ENCODE measurements around the gene BTAF1.
A peak's percentile ranks its signal among the peaks of the same experiment; 100 is the strongest.

BTAF1 gene

GRCh38 chr10:91908337-91909116 lies 15.0 kb upstream of the BTAF1 start:
- peak; percentile 84 for DNase-seq

- DNase-seq: peak; percentile 80
Measured at GRCh38 chr10:91909117-91909677, 14.4 kb upstream of the BTAF1 start, which contains the start of gene FGFBP3. TSS of gene FGFBP3 (minus strand) at chr10:91909486. CDS start at chr10:91908969, 517 bp downstream.

GRCh38 chr10:91910467-91910866 lies 13.1 kb upstream of the BTAF1 start:
- DNase-seq: no peak

DNA sequence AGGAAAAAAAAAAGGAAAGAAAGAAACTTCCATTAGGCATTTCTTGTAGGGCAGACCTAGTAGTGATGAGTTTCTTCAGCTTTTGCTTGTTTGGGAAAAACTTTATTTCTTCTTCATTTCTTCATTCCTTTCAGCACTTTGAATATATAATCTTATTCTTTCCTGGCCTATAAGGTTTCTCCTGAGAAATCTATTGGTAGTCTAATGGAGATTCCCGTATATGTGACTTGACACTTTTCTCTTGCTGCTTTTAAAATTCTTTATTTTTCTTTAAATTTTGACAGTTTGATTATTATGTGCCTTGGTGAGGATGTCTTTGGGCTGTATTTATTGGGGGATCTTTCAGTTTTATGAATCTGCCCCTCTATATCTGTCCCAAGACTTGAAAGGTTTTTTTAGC lies 3.9 kb upstream of the BTAF1 start:
- no peak for DNase-seq

DNA sequence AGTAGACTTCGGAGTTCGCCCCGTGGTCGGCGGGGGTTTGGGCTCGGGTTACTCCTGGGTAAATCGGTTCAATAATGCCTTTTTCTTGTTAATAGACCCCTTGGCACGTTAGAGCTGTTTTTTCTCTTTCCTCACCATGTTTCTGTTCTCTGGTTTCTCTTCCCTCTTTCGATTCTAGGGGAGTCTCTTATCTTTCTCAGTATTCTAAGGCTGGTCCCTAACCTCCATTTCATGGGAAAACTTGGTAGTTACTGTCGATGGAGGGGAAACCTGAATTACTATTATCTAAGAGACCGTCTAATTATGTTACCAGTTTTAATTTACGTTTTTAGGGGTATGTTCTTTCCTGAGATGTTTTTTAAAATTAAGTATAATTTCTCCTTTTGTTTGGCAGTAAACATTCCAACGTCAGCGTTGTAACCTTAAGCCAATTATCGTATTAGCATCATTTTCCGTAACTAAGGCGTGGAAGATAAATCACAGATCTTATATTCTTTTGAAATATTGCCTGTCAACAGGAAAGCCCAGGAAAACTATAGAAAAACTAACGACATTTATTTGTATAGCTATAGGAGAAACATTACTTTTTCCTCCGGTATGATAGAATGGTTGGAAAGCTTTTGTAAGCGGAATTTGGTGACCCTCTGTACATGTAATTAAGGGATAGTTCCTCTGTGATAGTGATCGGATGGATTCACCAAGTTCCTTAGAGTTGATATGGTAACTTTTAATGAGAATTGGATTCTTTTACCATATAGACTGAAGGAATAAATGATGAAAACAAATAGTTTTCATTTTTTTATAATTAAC lies 847 bp downstream of the BTAF1 start:
- peak; percentile 44 for DNase-seq

DNA sequence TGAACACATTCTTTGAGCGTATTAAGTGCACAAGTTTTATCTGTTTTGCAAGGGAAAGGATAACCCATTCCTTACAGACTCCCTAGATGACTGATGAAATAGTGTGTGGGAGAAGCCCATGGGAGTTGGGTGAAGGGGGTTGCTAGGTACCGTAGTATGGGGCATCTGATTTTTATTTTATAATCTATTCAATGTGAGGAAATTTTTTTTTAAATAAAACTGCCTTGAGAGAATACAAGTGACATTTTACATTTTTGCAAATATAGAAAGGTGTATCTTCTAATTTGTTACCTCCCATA lies 1.4 kb downstream of the BTAF1 start:
- no peak for DNase-seq

DNA sequence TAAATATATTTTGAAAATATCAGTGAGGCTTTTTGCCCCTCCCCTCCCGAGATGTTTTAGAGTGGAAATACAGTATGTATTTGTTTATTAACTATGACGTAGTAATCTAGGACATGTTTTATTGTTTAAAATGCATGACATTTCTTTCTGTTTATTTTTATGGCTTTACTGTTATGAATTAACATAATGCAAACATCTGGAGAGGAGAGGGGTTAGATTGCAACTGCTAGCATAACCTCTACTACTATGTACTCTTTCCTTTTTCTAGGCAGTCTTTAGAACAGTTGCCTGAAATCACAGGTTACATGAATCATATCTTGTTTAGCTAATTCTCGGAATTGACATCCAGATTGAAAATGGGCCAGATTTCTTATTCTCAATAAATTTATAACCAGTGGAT lies 7.4 kb downstream of the BTAF1 start:
- no peak for DNase-seq

GRCh38 chr10:91931526-91932190 lies 8.1 kb downstream of the BTAF1 start:
- DNase-seq: no peak

DNA sequence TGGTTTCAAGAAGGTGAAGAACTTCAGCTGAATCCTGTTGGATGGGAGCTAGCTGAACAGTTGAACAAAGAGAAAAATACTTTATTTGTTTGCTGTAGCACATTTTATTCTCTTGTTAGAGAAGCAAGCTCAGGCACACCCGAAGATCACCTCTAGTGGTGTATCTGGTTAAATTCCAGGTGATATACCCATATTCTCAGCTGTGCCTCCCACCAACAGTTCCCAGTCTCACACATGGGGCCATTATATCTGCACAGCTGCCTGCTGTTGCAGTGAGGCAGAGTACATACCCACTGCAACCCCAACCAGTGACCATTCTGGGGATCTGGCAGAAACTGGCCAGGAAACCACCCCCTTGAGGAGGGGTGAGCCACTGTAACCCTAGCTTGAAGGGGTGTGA lies 9.2 kb downstream of the BTAF1 start:
- DNase-seq: no peak

DNA sequence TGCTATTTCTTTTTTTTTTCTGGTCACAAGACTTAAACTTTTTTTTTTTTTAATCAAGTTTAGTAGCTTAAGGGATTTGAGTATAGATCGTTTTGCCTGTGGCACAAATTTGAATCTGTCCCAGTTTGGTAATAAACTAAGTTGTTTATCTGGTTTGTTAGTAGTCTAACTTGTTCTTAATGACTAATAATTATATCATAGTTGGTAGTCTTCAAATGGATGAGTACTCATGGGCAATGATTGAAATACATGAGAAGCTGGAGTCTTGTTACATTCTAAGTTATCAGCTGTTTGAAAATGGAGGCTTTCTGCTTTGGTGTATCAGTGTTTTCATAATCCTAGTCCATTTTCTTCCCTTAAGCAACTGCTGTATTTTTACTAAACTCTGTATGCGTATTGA lies 12.3 kb downstream of the BTAF1 start:
- DNase-seq: no peak

GRCh38 chr10:91939653-91940052 lies 16.1 kb downstream of the BTAF1 start:
- DNase-seq: no peak

GRCh38 chr10:91941426-91941825 lies 17.9 kb downstream of the BTAF1 start:
- no peak for DNase-seq

DNA sequence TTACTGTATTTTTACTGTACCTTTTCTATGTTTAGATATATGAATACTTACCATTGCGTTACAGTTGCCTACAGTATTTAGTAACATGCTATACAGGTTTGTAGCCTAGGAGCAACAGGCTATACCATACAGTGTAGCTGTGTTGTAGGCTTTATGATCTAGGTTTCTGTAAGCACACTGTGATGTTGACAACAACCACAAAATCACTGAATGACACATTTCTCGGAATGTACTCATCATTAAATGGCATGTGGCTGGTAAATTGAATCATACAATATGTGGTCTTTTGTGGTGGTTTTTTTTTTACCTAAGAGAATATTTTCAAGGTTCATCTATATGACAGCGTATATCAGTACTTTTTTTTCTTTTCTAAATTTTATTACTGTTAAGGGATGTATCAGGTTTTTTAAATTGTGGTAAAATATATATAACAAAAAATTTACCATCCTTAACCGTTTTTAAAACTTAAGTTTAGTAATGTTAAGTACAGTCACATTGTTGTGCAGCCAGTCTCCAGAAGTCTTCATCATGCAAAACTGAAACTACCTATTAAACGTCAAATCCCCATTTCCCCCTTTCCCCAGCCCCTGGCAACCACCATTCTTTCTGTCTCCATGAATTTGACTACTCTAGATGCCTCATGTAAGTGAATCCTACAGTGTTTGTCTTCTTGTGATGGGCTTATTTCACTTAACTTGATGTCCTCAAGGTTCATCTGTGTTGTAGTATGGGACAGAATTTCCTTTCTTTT lies 21.5 kb downstream of the BTAF1 start:
- no peak for DNase-seq

DNA sequence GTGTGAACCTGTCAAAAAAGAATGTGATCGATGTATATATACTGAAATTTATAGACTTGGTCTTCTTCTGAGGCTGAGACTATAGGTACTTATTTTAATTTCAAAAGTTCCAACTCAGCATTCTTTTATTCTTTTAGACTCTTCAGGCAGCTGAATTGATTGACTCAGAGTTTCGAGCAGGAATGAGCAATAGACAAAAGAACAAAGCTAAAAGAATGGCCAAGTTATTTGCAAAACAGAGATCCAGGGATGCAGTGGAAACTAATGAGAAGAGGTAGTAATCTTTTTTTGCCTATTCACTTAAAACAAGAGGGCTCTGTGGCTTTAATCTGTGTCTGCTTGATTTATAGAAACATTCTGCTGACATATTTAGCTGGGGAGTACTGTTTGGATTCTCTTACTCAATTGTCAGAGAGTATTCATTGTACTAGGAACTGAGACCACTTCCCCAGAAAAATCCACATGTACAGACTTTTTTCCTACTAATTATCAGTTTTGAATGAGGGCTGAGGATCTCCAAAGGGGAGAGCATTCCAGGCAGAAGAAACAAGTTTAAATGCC lies 30.1 kb downstream of the BTAF1 start:
- DNase-seq: no peak

DNA sequence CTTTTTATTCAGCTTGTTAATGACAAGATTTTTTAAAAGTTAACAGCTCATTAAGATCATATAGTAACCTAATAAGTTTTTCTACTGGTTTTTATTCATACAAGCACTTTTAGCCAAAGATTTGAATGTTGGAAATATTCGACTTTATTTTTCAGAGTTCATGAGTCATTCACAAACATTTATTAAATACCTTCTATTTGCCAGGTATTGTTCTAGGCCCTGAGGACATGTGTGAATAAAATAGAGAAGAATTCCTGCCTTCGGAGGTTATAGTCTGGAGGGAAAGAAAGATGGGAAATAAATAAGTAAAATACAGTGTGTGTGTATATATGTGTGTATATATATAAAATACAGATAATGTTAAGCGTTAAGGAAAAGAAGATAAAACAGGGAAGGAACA lies 31.5 kb downstream of the BTAF1 start:
- no peak for DNase-seq

DNA sequence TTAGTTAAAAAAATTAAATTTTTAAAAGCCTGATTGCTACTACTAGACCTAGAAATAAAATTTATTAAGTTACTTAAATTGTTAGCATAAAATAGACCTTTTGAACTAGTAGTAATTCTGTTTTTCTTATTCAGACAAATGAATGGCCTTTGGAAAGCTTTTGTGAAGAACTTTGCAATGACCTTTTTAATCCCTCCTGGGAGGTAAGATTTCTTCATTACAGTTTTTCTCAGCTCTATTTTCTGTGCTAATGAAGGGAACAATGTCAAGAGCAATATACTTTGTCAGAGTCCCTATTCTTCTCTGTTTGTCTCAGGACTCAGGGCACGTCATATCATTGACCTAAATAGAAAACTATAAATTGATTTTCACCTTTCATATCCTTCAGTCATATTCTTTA lies 33.5 kb downstream of the BTAF1 start:
- no peak for DNase-seq

DNA sequence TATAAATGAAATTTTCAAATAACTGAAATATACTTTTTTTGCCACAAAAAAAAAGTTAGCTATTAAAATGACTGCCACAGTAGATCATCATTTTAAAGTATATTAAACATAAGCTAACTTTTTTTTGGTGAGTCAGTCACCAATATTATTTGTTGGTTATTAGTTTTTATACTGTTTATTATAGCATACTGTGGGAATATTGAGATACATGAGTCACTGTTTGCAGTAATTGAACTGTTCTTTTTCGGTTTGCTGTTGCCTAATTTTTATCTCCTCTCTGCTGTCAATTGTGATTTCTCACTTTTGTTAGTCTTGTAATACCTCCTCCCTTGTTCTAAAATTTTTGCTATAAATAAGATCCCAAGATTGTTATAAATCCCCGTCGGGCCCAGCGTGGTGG lies 45.7 kb downstream of the BTAF1 start:
- DNase-seq: no peak

DNA sequence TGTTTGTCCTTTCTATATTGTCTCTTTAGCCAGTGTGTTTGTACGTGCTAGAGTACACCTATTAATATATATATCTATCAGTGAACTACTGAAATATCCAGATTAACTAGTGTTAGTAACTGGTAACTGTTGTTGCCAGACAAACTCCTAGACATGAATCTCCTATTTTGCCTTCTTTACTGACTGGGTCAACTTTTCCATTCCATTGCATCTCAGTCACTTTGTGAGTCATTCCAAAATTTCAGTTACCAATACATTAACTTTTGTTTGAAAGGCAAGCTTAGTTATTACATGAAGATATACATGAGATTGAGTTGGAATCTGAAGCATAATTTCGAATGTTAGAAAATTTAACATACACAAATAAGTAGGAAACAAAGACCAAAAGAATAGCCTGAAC lies 51.4 kb downstream of the BTAF1 start:
- DNase-seq: no peak

DNA sequence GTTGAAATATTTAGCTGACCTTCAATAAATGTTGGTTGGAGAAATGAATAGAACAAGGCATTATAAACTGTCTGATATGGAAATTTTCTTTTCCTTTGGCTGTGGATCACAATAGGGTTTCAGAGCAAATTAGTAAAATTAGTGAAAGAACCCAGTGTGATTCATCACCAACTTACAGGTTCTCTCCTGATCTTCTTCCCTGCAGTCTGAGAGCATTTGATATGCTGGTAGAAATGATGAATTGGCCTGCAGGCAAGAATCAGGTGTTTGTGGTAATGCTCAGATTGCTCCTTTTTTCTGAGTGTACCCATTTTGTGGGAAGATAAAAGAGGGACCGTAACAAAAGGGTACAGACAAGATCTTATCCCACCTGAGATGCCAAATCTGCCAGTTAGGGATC lies 51.9 kb downstream of the BTAF1 start:
- no peak for DNase-seq

DNA sequence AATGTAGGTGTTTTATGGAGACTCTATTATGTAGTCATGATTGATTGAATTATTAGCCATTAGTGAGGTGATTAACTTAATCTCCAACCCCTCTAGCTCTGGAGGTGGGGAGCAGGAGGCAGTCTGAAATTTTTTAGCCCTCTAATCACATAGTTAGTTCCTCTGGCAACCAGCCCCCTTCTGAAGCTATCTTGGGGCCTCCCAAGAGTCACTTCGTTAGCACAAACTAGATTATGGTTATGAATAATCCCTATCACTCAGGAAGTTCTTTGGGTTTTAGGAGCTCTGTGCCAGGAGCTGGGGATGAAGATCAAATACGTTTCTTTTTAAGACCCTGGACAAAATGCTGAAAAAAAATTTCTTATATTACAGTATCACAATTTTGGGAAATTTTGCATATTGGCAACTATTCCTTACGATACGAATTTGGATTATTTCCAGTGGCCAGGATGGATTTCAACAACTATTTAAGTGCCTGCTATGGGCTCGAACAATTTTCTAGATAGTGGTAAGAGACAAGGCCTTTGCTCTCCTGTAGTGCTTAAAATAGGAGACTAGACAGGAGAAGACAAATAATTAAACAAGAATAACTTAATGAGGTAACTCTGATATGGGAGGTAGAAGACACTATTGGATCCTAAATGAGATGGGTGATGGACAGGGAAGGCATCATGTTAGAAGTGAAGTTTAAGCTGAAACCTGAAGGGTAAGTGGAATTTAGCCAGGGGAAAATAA lies 52.9 kb downstream of the BTAF1 start:
- DNase-seq: no peak

- DNase-seq: no peak
Measured at GRCh38 chr10:91977491-91977890, 53.9 kb downstream of the BTAF1 start.

- no peak for DNase-seq
Measured at GRCh38 chr10:91978585-91978984, 55.0 kb downstream of the BTAF1 start.
